ENCODE data around the gene MAMSTR.
"Not testable (repeated sequence)": the region's sequence is repeated elsewhere in the genome, so short reads cannot be mapped to it uniquely, and the experiment has no call there.

The MAMSTR gene

DNA sequence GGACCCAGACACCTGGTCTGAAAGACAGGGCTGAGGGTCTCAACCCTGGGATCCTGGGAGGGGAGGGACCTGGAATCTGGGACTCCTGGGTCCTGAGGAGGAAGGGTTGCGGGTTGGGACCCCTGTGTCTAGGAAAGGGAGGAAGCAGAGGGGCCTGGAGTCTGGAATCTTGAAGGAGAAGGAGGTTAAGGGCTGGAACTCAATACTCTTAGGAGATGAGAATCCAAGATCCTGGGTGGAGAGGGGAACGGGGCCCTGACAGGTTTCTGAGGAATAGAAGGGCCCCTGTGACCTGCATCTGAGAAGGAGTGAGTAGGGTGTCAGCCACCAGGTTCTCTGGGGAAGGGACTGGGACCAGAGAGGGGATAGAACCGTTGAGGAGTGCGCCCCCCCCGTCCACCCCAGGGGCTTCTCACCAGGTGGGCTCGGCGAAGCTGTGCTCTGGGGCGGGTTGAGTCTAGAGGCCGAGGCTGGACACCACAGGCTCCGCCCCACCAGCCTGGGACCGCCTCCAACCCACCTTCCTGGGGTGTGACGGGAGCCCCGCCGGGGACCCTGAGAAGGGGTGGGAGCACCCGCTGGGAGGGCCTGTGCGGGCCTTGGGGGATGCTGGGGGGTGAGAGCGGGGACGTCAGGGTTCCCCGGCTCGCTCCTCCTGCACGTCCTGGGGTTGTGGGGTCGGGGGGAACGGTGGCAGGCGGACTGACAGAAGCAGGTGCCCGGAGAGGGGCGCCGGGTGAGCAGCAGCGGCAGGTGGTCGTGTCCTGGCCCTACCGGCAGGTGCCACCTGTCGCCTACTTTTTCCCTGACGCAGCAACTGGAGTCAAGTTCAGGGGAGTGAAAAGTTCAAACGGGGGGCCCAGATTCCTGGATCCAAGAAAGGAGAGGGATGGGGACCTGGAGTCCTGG is at the start of gene MAMSTR:
Gene MAMSTR, minus strand, starts transcription at position 463 of the 909 bp plus-strand sequence. CDS start 694 bp downstream, outside the sequence.
- in situ Hi-C loops (cut with HindIII; ENCODE audit: low sequenced_read_pairs) = loop anchor here (5.0 kb wide), 2 partner anchors 87 to 93 kb away; partner anchors contain the start of gene BCAT2

- in situ Hi-C loops (cut with HindIII; ENCODE audit: low sequenced_read_pairs) = no loop called here
These were observed 49.6 kb upstream of the MAMSTR start for GRCh38 chr19:48768994-48769713.

DNA sequence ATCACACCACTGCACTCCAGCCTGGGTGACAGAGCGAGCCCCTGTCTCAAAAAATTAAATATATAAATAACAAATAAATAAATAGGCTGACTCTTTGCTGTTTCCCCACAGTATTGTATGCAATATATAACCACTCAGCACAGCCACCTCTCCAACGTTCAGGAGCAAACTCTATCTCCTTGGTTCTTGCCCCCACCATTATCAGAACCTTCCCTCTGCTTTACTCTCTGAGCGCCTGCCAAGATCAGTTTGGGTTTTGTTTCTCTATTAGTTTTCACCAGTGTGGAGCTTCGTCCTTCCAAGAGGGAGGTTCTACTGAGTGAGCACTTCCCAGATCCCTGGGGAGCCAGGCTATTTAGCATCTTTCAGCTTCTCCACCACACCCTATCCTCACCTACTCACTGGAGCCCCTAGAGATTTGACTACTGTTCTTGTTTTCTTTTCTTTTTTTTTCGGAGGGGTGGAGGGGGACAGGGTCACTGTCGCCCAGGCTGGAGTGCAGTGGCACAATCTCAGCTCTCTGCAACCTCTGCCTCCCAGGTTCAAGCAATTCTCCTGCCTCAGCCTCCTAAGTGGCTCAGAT is 48.7 kb upstream of the MAMSTR start:
- in situ Hi-C loops (cut with HindIII; ENCODE audit: low sequenced_read_pairs) = not testable (repeated sequence)

DNA sequence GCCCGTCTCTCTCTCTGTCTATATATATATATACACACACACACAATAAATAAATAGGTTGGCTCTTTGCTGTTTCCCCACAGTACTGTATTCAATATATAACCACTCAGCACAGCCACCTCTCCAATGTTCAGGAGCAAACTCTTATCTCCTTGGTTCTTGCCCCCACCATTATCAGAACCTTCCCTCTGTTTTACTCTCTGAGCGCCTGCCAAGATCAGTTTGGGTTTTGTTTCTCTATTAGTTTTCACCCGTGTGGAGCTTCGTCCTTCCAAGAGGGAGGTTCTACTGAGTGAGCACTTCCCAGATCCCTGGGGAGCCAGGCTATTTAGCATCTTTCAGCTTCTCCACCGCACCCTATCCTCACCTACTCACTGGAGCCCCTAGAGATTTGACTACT is 46.3 kb upstream of the MAMSTR start:
- in situ Hi-C loops (cut with HindIII; ENCODE audit: low sequenced_read_pairs) = not testable (repeated sequence)

DNA sequence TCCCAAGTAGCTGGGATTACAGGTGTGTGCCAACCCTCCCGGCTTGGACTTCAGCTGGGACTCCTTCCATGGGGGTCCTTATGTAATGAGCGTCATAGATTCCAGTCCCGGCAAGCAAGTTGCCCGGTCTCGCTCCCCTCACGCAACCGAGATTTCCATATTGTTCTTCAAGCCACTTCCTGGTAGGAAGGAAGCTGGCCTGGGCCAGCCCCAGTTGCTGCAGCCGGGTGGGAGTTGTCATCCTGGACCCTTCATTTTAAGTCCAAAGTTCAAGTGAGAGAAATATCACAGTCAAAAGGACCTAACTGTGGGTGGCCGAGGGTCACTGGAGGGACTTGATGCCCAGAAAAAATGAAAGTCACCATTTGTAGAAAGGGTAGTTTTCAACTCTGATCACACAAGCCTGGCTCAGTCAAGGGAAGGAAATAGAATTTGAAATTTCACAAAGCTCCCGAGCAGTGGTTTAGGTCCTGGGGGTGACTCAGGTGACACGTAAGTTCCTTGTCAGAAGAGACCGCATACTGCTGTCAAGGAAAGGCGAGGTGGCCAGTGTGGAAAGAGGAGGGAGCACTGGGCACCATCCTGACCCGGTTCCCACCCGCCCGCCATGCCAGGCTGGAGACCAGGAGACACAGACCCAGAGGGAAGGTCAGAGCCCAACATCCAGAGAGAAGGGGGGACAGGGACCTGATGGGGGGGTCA is 41.1 kb upstream of the MAMSTR start:
- in situ Hi-C loops (cut with HindIII; ENCODE audit: low sequenced_read_pairs) = no loop called here

DNA sequence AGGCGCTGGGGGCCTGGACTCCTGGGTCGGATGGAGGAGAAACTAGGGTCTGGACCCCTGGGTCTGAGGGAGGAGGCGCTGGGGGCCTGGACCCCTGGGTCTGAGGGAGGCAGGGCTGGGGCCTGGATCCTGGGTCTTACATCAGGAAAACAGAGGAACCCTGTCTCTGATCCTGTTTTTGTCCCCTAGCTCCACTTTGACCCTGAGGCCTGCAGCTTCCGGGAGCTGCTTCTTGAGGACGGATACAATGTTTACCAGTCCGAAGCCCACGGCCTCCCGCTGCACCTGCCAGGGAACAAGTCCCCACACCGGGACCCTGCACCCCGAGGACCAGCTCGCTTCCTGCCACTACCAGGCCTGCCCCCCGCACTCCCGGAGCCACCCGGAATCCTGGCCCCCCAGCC is 38.2 kb upstream of the MAMSTR start:
- in situ Hi-C loops (cut with HindIII; ENCODE audit: low sequenced_read_pairs) = no loop called here

DNA sequence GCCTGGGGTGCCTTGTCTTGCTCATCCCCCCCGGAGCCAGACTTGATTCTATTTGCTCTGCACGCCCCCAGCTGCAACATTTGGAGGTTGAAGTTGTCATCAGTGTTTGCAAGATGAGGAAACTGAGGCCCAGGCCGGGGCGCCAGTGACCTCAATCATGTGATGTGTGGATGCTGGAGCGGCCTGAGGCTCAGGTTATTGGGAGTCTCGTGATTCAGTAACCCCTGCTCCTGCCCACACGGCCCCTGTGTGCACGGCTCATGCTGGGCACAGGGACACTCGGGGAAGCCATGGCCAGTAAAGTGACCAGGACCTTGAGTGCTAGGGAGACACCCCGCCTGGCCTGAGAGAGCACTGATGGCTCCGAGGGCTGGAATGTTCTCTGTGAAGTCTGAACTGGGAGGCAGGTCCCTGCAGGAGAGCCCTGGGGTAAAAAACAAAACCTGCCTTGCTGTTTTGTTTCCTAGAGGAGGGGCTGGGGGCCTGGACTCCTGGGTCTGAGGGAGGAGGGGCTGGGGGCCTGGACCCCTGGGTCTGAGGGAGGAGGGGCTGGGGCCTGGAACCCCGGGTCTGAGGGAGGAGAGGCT is 37.7 kb upstream of the MAMSTR start:
- in situ Hi-C loops (cut with HindIII; ENCODE audit: low sequenced_read_pairs) = no loop called here

- in situ Hi-C loops (cut with HindIII; ENCODE audit: low sequenced_read_pairs) = no loop called here
These were observed 37.2 kb upstream of the MAMSTR start for GRCh38 chr19:48756686-48757085.

GRCh38 chr19:48756212-48756611 is 36.7 kb upstream of the MAMSTR start:
- in situ Hi-C loops (cut with HindIII; ENCODE audit: low sequenced_read_pairs) = no loop called here

- in situ Hi-C loops (cut with HindIII; ENCODE audit: low sequenced_read_pairs) = no loop called here
These were observed 36.3 kb upstream of the MAMSTR start for GRCh38 chr19:48755787-48756186.

DNA sequence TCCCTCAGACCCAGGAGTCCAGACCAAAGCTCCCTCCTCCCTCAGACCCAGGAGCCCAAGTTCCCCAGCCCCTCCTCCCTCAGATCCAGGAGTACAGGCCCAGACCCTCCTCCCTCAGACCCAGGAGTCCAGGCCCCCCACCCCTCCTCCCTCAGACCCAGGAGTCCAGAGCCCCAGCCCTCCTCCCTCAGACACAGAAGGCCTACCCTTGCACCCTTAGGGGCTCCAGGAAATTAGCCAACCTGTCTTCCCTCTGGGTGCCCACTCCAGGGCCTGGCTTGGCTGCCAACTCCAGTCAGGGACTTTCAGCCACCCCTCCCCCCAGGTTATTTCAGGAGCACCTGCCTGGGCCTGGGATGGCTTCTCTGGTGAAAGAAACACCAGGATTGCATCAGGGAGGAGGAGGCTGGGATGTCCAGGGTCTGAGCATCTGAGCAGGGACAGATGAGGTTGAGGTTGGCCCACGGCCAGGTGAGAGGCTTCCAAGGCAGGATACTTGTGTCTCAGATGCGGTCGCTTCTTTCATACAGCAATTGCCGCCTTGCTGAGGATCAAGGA is 35.6 kb upstream of the MAMSTR start, which contains the start of gene FGF21:
Gene FGF21, plus strand, starts transcription at position 441 of the 558 bp plus-strand sequence. CDS start 713 bp downstream, outside the sequence.
- in situ Hi-C loops (cut with HindIII; ENCODE audit: low sequenced_read_pairs) = no loop called here

DNA sequence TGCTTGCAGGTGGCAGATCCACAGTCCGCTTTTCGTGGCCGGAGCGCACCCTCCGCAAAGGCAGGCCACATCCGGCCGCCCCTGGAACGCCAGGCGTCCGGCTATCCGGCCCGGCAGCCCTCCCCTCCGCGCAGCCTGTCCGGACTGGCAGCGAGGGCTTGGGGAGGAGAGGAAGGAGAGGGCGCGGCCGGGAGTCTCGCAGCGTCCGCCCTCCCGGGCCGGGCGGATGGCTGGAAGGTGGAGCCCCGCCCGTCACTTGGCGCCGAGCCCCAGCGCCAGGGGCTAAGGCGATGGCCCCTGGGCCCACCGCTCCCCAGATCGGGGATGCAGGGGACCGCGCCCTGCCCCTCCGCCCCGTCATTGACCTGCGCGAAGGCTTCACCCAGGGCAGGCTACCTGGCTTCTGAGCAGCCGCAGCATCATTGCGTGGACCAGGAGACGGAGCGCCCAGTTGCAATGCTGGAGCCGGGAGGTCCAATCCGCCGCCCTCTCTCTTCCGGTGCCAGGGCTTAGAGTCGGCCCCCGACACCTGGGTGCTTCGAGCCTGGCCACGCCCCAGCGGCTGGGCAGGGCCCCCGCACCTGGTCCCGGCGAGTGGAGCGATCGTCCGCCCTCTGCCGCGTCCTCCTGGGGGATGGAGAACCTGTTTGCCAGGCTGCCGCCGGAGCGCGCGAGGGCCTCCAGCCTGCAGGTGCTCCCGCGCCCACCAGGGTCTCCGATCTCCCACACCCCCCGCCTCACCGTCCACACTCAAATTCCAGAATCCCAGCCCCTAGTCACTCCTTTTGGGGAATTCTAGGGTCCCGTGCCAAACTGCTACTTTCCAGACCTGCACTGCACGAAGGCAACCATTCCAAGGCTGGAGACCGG is 33.2 kb upstream of the MAMSTR start, which contains the start of gene FUT1:
Gene FUT1, minus strand, starts transcription at position 146 of the 870 bp plus-strand sequence. CDS start 1,360 bp downstream, outside the sequence.
- in situ Hi-C loops (cut with HindIII; ENCODE audit: low sequenced_read_pairs) = no loop called here

DNA sequence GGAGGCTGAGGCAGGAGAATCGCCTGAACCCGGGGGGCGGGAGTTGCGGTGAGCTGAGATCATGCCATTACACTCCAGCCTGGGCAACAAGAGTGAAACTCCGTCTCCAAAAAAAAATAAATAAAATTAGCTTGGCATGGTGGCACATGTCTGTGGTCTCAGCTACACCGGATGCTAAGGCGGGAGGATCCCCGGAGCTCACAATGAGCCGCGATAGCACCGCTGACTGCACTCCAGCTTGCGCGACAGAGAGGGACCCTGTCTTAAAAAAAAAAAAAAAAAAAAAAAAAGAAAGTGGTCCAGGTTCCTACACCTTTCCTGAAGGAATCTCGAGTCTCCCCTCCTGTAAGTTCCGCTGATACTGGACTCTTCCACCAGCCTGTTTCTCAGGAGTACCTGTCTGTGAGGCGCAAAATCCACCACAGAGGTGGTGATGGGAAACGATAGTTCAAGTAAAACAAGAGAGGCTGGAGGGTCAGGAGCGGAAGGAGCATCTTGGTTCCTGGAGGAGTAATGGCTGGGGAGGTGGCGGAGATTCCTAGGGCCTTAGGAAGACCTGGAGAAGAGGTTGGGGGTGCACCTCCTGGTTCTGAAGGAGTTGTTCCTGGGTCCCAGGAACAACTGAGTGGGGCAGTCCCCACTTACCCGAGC is 32.4 kb upstream of the MAMSTR start:
- in situ Hi-C loops (cut with HindIII; ENCODE audit: low sequenced_read_pairs) = no loop called here

DNA sequence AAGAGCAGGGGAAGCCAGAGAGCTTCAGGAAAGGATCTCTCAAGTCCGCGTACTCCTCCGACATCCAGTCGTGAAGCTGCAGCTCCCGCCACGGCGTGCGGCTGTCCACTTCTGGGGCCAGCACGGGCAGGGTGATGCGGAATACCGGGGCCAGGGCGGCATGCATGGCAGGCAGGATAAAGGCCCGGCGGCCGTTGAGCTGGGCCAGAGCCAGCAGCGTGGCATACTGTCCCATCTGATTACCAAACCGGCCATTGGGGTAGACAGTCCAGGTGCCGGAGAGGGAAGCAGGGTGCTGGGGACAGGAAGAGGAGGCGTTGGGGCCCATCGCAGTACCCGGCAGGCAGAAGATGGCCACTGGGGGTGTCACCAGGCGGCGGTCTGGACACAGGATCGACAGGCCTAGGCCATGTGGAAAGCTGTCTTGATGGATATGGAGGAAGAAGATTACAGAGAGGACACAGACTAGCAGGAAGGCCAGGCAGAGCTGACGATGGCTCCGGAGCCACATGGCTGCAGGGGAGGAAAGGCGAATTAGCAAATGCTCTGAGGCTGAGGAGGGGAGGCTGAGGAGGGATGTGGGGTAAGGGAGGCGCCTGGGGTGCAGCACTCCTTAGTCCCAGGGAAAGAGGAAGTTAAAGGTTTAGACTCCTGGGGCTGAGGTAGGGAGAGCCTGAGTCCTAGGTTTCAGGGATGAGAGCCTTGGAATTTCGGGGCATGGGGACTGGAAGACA is 31.4 kb upstream of the MAMSTR start:
- in situ Hi-C loops (cut with HindIII; ENCODE audit: low sequenced_read_pairs) = no loop called here

GRCh38 chr19:48750351-48750750 is 30.8 kb upstream of the MAMSTR start:
- in situ Hi-C loops (cut with HindIII; ENCODE audit: low sequenced_read_pairs) = no loop called here

GRCh38 chr19:48749571-48750198 is 30.2 kb upstream of the MAMSTR start:
- in situ Hi-C loops (cut with HindIII; ENCODE audit: low sequenced_read_pairs) = no loop called here

Measured in endothelial cell of hepatic sinusoid (primary cell).